Natural killer cell (primary cell): Measurements from ENCODE around the gene EEF2. TPM values are rescaled to one million over a fixed set of nuclear protein-coding genes. Genes with fewer than 3 reads are reported as not detected.

Experiments
- ATAC-seq, 3 donors: fragments of 150-1000 bp in 2 of 3; fragments of 200-7000 bp in 1 of 3; cut with Tn5 transposase; 1 replicate in 1 of 3; 2 replicates in 2 of 3; pipeline ENCODE4 v1.10.0; 2021; ENCODE audit warnings: mild to moderate bottlenecking in 2 of 3, moderate library complexity in 2 of 3
- DNase-seq, 2 donors: peaks; one replicate each; pipeline versions ENCODE4 v3.0.0 to v3.0.0-alpha.2; 2013 to 2021; ENCODE audit warnings: mixed read lengths in 1 of 2
- H3K27ac ChIP-seq: one replicate; pipeline ENCODE4 v1.5.1; 2013; ENCODE audit warnings: mild to moderate bottlenecking, low read length
- H3K27me3 ChIP-seq: one replicate; pipeline ENCODE4 v1.6.1; 2013; ENCODE audit warnings: low read length; ENCODE audit not compliant: control insufficient read depth, insufficient read depth
- H3K36me3 ChIP-seq: one replicate; pipeline ENCODE4 v1.6.1; 2013; ENCODE audit warnings: low read length; ENCODE audit not compliant: control insufficient read depth, insufficient read depth
- H3K4me1 ChIP-seq: one replicate; pipeline ENCODE4 v1.6.1; 2013; ENCODE audit warnings: low read length; ENCODE audit not compliant: control insufficient read depth, insufficient read depth
- H3K4me3 ChIP-seq: one replicate; pipeline ENCODE4 v1.5.1; 2013; ENCODE audit warnings: low read length
- H3K9me3 ChIP-seq: one replicate; pipeline ENCODE4 v1.6.1; 2013; ENCODE audit warnings: low read length; ENCODE audit not compliant: control insufficient read depth, insufficient read depth
- H3K27ac Mint-ChIP-seq, 2 donors: one replicate each; pipeline ENCODE4 v1.8.0; 2022; ENCODE audit warnings: mild to moderate bottlenecking in 2 of 2, mixed read lengths in 2 of 2, moderate library complexity in 1 of 2
- H3K27me3 Mint-ChIP-seq, 2 donors: one replicate each; pipeline ENCODE4 v1.8.0; 2022; ENCODE audit warnings: low read depth in 2 of 2, mixed read lengths in 2 of 2
- H3K36me3 Mint-ChIP-seq: one replicate; pipeline ENCODE4 v1.8.0; 2022; ENCODE audit warnings: mixed read lengths
- H3K4me1 Mint-ChIP-seq, 2 donors: one replicate each; pipeline ENCODE4 v1.8.0; 2022; ENCODE audit warnings: mixed read lengths in 2 of 2
- H3K4me3 Mint-ChIP-seq: one replicate; pipeline ENCODE4 v1.8.0; 2022; ENCODE audit warnings: mild to moderate bottlenecking, moderate library complexity, mixed read lengths
- H3K9me3 Mint-ChIP-seq, 2 donors: one replicate each; pipeline ENCODE4 v1.8.0; 2022; ENCODE audit warnings: mixed read lengths in 2 of 2
- CTCF ChIP-seq: fragments of 200-600 bp; IDR thresholded peaks from one replicate; pipeline ENCODE4 v1.8.0; 2022; ENCODE audit warnings: antibody characterized with exemption
- WGBS: methylation state at CpG from one replicate; pipeline ENCODE4 v1.1.7; 2013; ENCODE audit warnings: missing lambda C conversion rate; ENCODE audit not compliant: insufficient coverage; 5-methylcytosine and 5-hydroxymethylcytosine counted together
- intact Hi-C: fragments of 100-400 bp; cut with micrococcal nuclease; formaldehyde crosslinking; loops from one replicate; pipeline ENCODE4 v1.14.2; 2022
- total RNA-seq, 4 donors: library from RNA; stranded (reverse); fragments of 120-200 nt in 1 of 4; gene quantifications; one replicate each; pipeline versions ENCODE4 v1.2.3 to v1.2.4, GENCODE V29; 2013 to 2022

Gene EEF2
- total RNA-seq, 3 donors from 2014 or later (not counting 1 experiment from before 2014, with no cell fraction given), result 1,302 to 1,442 (median 1,437) TPM

- H3K27me3 ChIP-seq, result no peaks in the 10 kb centered on the region
- no peaks in the 10 kb centered on the region for H3K9me3 Mint-ChIP-seq
- H3K4me1 Mint-ChIP-seq, result peaks cover 42 to 56% of the 10 kb centered on the region in 2 donors
- H3K27me3 Mint-ChIP-seq, result no peaks in the 10 kb centered on the region
- DNase-seq (peak in 1 of 2 donors; percentile 87), ATAC-seq (peak in 2 of 3 donors; percentile 25 to 38)
- WGBS, result under 1% methylated on average over 16 of the region's 21 CpGs
- no peaks in the 10 kb centered on the region for H3K9me3 ChIP-seq
- H3K27ac Mint-ChIP-seq, result peak overlapping the region; percentile 91 to 97
- H3K36me3 ChIP-seq, result peaks cover 28% of the 10 kb centered on the region
- H3K4me3 ChIP-seq, result peak overlapping the region; percentile 76
- H3K4me1 ChIP-seq, result peaks cover 63% of the 10 kb centered on the region
- intact Hi-C loops, result loop anchor here (1.0 to 10.0 kb wide), 5 partner anchors 81 to 218 kb away; partner anchors contain the start of genes MATK and ZBTB7A
- peak overlapping the region; percentile 54 for H3K27ac ChIP-seq
- peaks cover 1% of the 10 kb centered on the region for H3K36me3 Mint-ChIP-seq
- peak; percentile 50 for TF ChIP-seq CTCF
- H3K4me3 Mint-ChIP-seq, result peak overlapping the region; percentile 93
Measured at GRCh38 chr19:3986260-3987041, 1.2 kb upstream of the EEF2 start.

- Mint-ChIP-seq H3K4me1 (peaks cover 45 to 56% of the 10 kb centered on the region in 2 donors), H3K9me3 (no peaks in the 10 kb centered on the region), H3K27me3 (no peaks in the 10 kb centered on the region), H3K4me3 (peak overlapping the region; percentile 93), H3K36me3 (peaks cover 7% of the 10 kb centered on the region), H3K27ac (peak overlapping the region; percentile 91 to 97)
- Histone ChIP-seq H3K27ac (peak overlapping the region; percentile 41), H3K27me3 (no peaks in the 10 kb centered on the region), H3K4me1 (peaks cover 64% of the 10 kb centered on the region), H3K9me3 (no peaks in the 10 kb centered on the region), H3K4me3 (peak overlapping the region; percentile 76), H3K36me3 (peaks cover 35% of the 10 kb centered on the region)
- intact Hi-C loops, result loop anchor here (1.0 to 10.0 kb wide), 6 partner anchors 14 to 219 kb away; partner anchors contain the start of genes DAPK3, MATK and ZBTB7A
- TF ChIP-seq CTCF, result no peak
- DNase-seq (no peak), ATAC-seq (no peak)
- 0% methylated on average over 9 of the region's 19 CpGs for WGBS
Measured at GRCh38 chr19:3985643-3986259, 488 bp upstream of the EEF2 start.

GRCh38 chr19:3984584-3984907 lies 717 bp downstream of the EEF2 start:
- H3K9me3 Mint-ChIP-seq, result no peaks in the 10 kb centered on the region
- Histone ChIP-seq H3K4me1 (peaks cover 64% of the 10 kb centered on the region), H3K27ac (peak overlapping the region; percentile 90), H3K27me3 (no peaks in the 10 kb centered on the region), H3K36me3 (peaks cover 47% of the 10 kb centered on the region), H3K4me3 (peak overlapping the region; percentile 76), H3K9me3 (no peaks in the 10 kb centered on the region)
- no peak for TF ChIP-seq CTCF
- intact Hi-C loops, result loop anchor here (10.0 kb wide), 1 partner anchor 200 kb away; the partner anchor contains the start of gene MATK
- no peaks in the 10 kb centered on the region for H3K27me3 Mint-ChIP-seq
- H3K36me3 Mint-ChIP-seq, result peaks cover 7% of the 10 kb centered on the region
- H3K4me3 Mint-ChIP-seq, result peak overlapping the region; percentile 93
- no peak for DNase-seq
- H3K4me1 Mint-ChIP-seq, result peaks cover 39 to 51% of the 10 kb centered on the region in 2 donors
- WGBS, result 1% methylated on average over 10 of the region's 10 CpGs
- H3K27ac Mint-ChIP-seq, result peak overlapping the region; percentile 91 to 97
- ATAC-seq, result peak; percentile 2 to 7 (median 2)
